CD8-positive, alpha-beta memory T cell (primary cell): ENCODE results near the gene L3MBTL2. TPM values are rescaled to one million over a fixed set of nuclear protein-coding genes. Genes with fewer than 3 reads are reported as not detected.

Experiments
- CTCF ChIA-PET: fragments of 350-600 bp; sonication (Branson Sonifier 250); formaldehyde crosslinking; loops from one replicate; lab custom pipeline; 2021; ENCODE audit warnings: antibody characterized with exemption; lab: Charles Lee
- POLR2A ChIA-PET: fragments of 350-600 bp; sonication (Branson Sonifier 250); formaldehyde crosslinking; loops from one replicate; lab custom pipeline; 2021; ENCODE audit warnings: antibody characterized with exemption; lab: Charles Lee
- DNase-seq, 5 donors: peaks; one replicate each; pipeline versions ENCODE4 v3.0.0 to v3.0.0-alpha.2; 2020 to 2022; ENCODE audit warnings: mixed read lengths in 1 of 5
- H3K27ac ChIP-seq: one replicate; pipeline ENCODE4 v1.7.0; 2013; ENCODE audit warnings: low read depth, mild to moderate bottlenecking, low read length, moderate library complexity
- H3K27me3 ChIP-seq: 2 replicates; pipeline ENCODE4 v1.7.0; 2013; ENCODE audit warnings: low read length, mild to moderate bottlenecking; ENCODE audit not compliant: insufficient read depth, poor library complexity, severe bottlenecking
- H3K36me3 ChIP-seq: 2 replicates; pipeline ENCODE4 v1.7.0; 2013; ENCODE audit warnings: mild to moderate bottlenecking, low read length, moderate library complexity; ENCODE audit not compliant: insufficient read depth
- H3K4me1 ChIP-seq: 2 replicates; pipeline ENCODE4 v1.7.0; 2013; ENCODE audit warnings: mild to moderate bottlenecking, low read length, moderate library complexity; ENCODE audit not compliant: insufficient read depth
- H3K4me3 ChIP-seq: 2 replicates; pipeline ENCODE4 v1.7.0; 2013; ENCODE audit warnings: mild to moderate bottlenecking, low read length
- H3K9me3 ChIP-seq: 2 replicates; pipeline ENCODE4 v1.7.0; 2013; ENCODE audit warnings: mild to moderate bottlenecking, low read length
- H3K27ac Mint-ChIP-seq, 8 donors: one replicate each; pipeline ENCODE4 v1.8.0; 2020 to 2021; ENCODE audit warnings: mixed read lengths in 8 of 8, mild to moderate bottlenecking in 6 of 8, inconsistent platforms in 3 of 8, moderate library complexity in 3 of 8
- H3K27me3 Mint-ChIP-seq, 2 donors: one replicate each; pipeline ENCODE4 v1.8.0; 2020 to 2021; ENCODE audit warnings: mixed read lengths in 2 of 2, mild to moderate bottlenecking in 1 of 2, moderate library complexity in 1 of 2
- H3K36me3 Mint-ChIP-seq, 3 donors: one replicate each; pipeline ENCODE4 v1.8.0; 2020 to 2021; ENCODE audit warnings: mixed read lengths in 3 of 3, inconsistent platforms in 1 of 3, mild to moderate bottlenecking in 1 of 3
- H3K4me1 Mint-ChIP-seq, 3 donors: one replicate each; pipeline ENCODE4 v1.8.0; 2020 to 2021; ENCODE audit warnings: mixed read lengths in 3 of 3, inconsistent platforms in 1 of 3, mild to moderate bottlenecking in 1 of 3
- H3K4me3 Mint-ChIP-seq, 7 donors: one replicate each; pipeline ENCODE4 v1.8.0; 2020 to 2021; ENCODE audit warnings: mixed read lengths in 7 of 7, mild to moderate bottlenecking in 6 of 7, moderate library complexity in 4 of 7, inconsistent platforms in 2 of 7
- H3K9me3 Mint-ChIP-seq, 5 donors: one replicate each; pipeline ENCODE4 v1.8.0; 2020 to 2022; ENCODE audit warnings: mixed read lengths in 5 of 5, mild to moderate bottlenecking in 3 of 5, moderate library complexity in 2 of 5, inconsistent platforms in 1 of 5
- polyA plus RNA-seq: library from polyadenylated mRNA; unstranded; fragments of 300-500 nt; fragmentation: Illumina TruSeq; gene quantifications from one replicate; pipeline ENCODE4 v1.2.3, GENCODE V29; 2021
- total RNA-seq, 2 experiments: library from RNA; stranded (reverse); gene quantifications; one replicate each; pipeline ENCODE4 v1.2.3, GENCODE V29; 2021

The L3MBTL2 gene
- total and polyA plus RNA-seq, 3 experiments from 2014 or later: 34.2 to 55.9 (median 54.4) TPM

DNA sequence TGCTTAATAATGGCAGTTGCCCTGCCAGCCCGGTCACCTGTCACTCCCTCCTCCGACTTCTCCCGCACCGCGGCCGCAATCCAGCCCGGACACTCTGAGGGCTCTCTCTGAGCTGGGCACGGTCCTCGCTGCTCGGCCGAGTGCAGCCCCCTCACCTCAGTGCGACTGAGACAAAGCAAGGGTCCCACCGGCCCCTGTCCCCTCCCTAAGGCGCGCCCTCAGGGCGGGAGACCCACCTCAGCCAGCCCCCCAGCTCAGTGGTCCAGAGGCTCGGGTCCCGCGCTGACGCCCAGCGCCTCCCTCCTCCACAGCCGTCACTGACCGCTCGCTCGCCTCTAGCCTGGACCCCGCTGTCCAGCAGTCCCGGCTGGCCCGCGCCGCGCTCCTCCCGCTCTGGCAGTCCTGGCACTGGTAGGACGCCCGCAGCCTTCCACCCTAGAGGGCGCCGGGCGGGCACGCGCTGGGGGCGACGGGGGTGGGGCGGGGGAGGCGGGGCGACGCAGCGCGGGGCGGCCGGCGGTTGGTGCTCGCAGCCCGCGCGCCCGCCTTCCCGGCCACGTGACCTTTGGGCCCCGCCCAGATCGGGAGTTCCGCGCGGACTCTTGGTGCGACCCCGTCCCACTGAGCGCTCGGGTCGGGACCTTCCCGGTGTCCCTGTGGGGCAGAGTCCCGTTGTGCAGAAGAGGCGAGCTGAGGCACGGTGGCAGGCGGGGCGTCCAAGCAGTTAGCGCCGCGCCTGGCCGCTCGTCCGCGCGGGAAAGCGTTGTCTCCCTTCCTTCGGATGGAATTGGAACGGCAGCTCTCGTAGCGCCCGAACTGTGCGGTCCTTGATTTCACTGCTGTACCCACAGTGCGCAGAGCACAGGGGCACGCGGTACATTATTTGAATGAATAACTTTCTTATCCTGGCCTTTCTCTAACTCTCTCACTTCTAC is 7.8 kb upstream of the L3MBTL2 start:
- Histone ChIP-seq H3K9me3 (no peaks in the 10 kb centered on the region), H3K27ac (no peak overlapping the region), H3K4me1 (peaks cover 10% of the 10 kb centered on the region), H3K4me3 (peak overlapping the region; percentile 93), H3K27me3 (no peaks in the 10 kb centered on the region), H3K36me3 (no peaks in the 10 kb centered on the region)
- Mint-ChIP-seq H3K9me3 (no peaks in the 10 kb centered on the region), H3K4me3 (peak overlapping the region; percentile 87 to 93 (median 92)), H3K36me3 (peaks cover 0 to 2% (median 0%) of the 10 kb centered on the region in 3 donors), H3K27ac (peak overlapping the region in 5 of 8 donors; percentile 6 to 87 (median 31)), H3K27me3 (no peaks in the 10 kb centered on the region), H3K4me1 (peaks cover 11 to 19% (median 14%) of the 10 kb centered on the region in 3 donors)
- CTCF ChIA-PET: interaction anchor here (1.5 kb wide), 1 partner anchor 40 kb away, joined by 7 read pairs; no protein-coding TSS in a partner anchor
- POLR2A ChIA-PET: no interaction called here
- DNase-seq: peak; percentile 74 to 87 (median 82)

DNA sequence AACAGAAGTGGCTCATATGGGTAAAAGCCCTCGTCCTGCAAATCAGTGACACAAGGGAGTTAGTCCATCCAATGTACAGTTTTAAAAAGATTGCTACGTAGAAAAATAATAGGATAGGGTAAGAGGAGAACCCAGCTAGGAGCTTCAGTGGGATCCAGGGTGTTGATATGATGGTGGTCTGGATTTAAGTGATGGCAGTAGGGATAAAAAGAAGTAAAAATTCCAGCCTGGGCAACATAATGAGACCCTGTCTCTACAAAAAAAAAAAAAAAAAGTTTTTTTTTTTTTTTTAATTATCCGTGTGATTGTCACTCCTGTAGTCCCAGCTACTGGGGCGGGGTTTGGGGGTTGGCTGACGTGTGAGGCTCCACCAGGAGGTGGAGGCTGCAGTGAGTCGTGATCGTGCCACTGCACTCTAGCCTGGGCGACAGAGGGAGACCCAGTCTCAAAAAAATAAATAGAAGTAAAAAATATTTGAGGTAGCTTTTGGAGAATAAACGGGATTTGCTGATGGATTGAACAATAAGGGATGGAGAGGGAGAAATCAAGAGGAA is 7.0 kb upstream of the L3MBTL2 start:
- Histone ChIP-seq H3K4me1 (peaks cover 10% of the 10 kb centered on the region), H3K4me3 (peak overlapping the region; percentile 93), H3K36me3 (no peaks in the 10 kb centered on the region), H3K9me3 (no peaks in the 10 kb centered on the region), H3K27me3 (no peaks in the 10 kb centered on the region), H3K27ac (no peak overlapping the region)
- ChIA-PET POLR2A (interaction anchor here (0.7 kb wide), 2 partner anchors 183 to 320 kb away, joined by 6 read pairs; partner anchors contain the start of gene TEF), CTCF (interaction anchor here (1.5 kb wide), 1 partner anchor 39 kb away, joined by 7 read pairs; no protein-coding TSS in a partner anchor)
- peaks cover 11 to 19% (median 14%) of the 10 kb centered on the region in 3 donors for H3K4me1 Mint-ChIP-seq
- H3K27ac Mint-ChIP-seq: peak overlapping the region in 5 of 8 donors; percentile 6 to 87 (median 31)
- H3K4me3 Mint-ChIP-seq: peak overlapping the region; percentile 87 to 93 (median 92)
- H3K36me3 Mint-ChIP-seq: peaks cover 0 to 2% (median 0%) of the 10 kb centered on the region in 3 donors
- DNase-seq: peak; percentile 15 to 73 (median 37)
- no peaks in the 10 kb centered on the region for H3K9me3 Mint-ChIP-seq
- H3K27me3 Mint-ChIP-seq: no peaks in the 10 kb centered on the region

DNA sequence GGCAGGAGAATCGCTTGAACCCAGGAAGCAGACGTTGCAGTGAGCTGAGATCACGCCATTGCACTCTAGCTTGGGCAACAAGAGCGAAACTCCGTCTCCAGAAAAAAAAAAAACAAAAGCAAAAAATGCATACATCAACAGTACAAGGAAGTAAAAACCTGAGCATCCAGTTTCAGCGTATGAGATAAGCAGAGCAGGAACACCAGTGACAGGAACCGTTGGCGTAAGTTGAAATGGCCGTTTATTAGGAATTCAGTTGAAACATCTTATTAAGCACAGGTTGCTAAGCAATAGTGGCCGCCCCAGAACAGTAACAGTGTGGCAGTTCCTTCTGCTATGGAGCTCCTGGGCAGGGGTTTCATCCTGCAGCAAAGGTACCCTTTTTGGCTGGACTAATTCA is 4.0 kb upstream of the L3MBTL2 start:
- no peak for DNase-seq
- Mint-ChIP-seq H3K9me3 (no peaks in the 10 kb centered on the region), H3K27ac (no peak overlapping the region), H3K36me3 (peaks cover 0 to 9% (median 4%) of the 10 kb centered on the region in 3 donors), H3K4me1 (peaks cover 30 to 36% (median 35%) of the 10 kb centered on the region in 3 donors), H3K4me3 (no peak overlapping the region), H3K27me3 (peaks cover 5 to 9% of the 10 kb centered on the region in 2 donors)
- ChIA-PET CTCF (no interaction called here), POLR2A (interaction anchor here (0.7 kb wide), 1 partner anchor 1849 kb away, joined by 4 read pairs; no protein-coding TSS in a partner anchor)
- Histone ChIP-seq H3K9me3 (no peaks in the 10 kb centered on the region), H3K27me3 (no peaks in the 10 kb centered on the region), H3K4me1 (peaks cover 19% of the 10 kb centered on the region), H3K4me3 (no peak overlapping the region), H3K27ac (no peak overlapping the region), H3K36me3 (no peaks in the 10 kb centered on the region)

DNA sequence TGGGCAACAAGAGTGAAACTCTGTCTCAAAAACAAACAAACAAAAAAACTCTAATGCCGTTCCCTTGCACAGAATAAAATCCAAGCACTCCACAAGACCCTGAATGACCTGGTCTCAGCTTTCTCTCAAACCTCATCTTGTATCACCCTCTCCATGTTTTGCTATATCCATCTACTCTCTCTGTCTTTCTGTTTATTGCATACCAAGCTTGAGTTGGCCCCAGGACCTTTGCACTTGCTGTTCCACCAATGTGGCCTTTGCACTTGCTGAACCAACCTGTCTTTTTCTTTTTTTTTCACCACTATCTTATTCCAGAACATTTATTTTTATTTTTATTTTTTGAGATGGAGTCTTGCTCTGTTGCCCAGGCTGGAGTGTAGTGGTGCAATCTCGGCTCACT is 2.0 kb upstream of the L3MBTL2 start:
- POLR2A ChIA-PET: no interaction called here

DNA sequence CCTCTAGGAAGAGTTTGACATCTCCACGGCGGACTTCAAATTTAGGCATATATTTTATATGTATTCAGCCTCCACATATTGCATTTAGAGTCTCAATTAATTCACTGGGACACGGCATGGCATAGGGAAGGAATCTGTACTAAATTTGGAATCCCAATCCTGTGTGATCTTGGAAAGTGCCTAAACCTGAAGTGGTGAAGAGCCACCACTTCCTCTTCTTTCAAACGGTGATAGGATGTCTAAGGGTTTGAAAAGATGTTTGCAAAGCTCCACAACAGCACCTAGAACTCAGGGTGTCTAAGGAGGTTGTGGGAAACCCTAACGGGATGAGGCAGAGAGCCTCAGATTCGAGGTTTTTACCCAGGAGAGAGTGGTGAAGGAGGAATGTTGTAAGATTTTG is 1.0 kb upstream of the L3MBTL2 start:
- Histone ChIP-seq H3K27me3 (no peaks in the 10 kb centered on the region), H3K36me3 (no peaks in the 10 kb centered on the region), H3K9me3 (no peaks in the 10 kb centered on the region), H3K4me3 (no peak overlapping the region), H3K4me1 (peaks cover 11% of the 10 kb centered on the region), H3K27ac (no peak overlapping the region)
- POLR2A ChIA-PET: no interaction called here
- peak overlapping the region in 4 of 8 donors; percentile 33 to 88 (median 73) for H3K27ac Mint-ChIP-seq
- peak overlapping the region in 6 of 7 donors; percentile 28 to 67 (median 46) for H3K4me3 Mint-ChIP-seq
- H3K4me1 Mint-ChIP-seq: peaks cover 24 to 43% (median 39%) of the 10 kb centered on the region in 3 donors
- CTCF ChIA-PET: no interaction called here
- peaks cover 5 to 9% of the 10 kb centered on the region in 2 donors for H3K27me3 Mint-ChIP-seq
- no peak for DNase-seq
- peaks cover 0 to 14% (median 4%) of the 10 kb centered on the region in 3 donors for H3K36me3 Mint-ChIP-seq
- H3K9me3 Mint-ChIP-seq: no peaks in the 10 kb centered on the region

More for the DNA sequence above, 2.0 kb upstream of the L3MBTL2 start:
- Histone ChIP-seq H3K4me1 (peaks cover 16% of the 10 kb centered on the region), H3K27me3 (no peaks in the 10 kb centered on the region), H3K4me3 (no peak overlapping the region), H3K36me3 (no peaks in the 10 kb centered on the region), H3K9me3 (no peaks in the 10 kb centered on the region), H3K27ac (no peak overlapping the region)
- Mint-ChIP-seq H3K27ac (no peak overlapping the region), H3K9me3 (no peaks in the 10 kb centered on the region), H3K4me3 (peak overlapping the region in 1 of 7 donors; percentile 72), H3K4me1 (peaks cover 29 to 44% (median 37%) of the 10 kb centered on the region in 3 donors), H3K27me3 (peaks cover 5 to 9% of the 10 kb centered on the region in 2 donors), H3K36me3 (peaks cover 0 to 10% (median 4%) of the 10 kb centered on the region in 3 donors)
- CTCF ChIA-PET: no interaction called here
- no peak for DNase-seq

DNA sequence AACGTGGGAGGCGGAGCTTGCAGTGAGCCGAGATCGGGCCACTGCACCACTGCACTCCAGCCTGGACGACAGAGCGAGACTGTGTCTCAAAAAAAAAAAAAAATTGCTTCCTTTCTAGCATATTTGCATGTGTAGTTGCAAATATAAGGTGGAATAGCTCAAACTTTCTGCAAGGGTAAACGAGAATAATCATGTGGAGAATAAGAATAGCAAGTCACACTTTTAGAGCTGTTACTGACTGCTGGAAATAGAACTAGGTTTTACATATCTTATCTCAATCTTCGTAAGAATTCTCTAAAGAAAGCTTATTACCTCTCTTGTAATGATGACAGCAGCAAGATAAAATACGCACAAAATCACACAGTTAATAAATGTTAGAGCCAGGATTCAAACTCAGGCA is 1.6 kb downstream of the L3MBTL2 start:
- DNase-seq: no peak
- Mint-ChIP-seq H3K9me3 (no peaks in the 10 kb centered on the region), H3K27ac (peak overlapping the region in 4 of 8 donors; percentile 40 to 77 (median 61)), H3K36me3 (peaks cover 8 to 31% (median 8%) of the 10 kb centered on the region in 3 donors), H3K27me3 (peaks cover 5 to 9% of the 10 kb centered on the region in 2 donors), H3K4me1 (peaks cover 29 to 49% (median 43%) of the 10 kb centered on the region in 3 donors), H3K4me3 (peak overlapping the region; percentile 52 to 79 (median 66))
- H3K9me3 ChIP-seq: no peaks in the 10 kb centered on the region
- peaks cover 11% of the 10 kb centered on the region for H3K4me1 ChIP-seq
- H3K4me3 ChIP-seq: no peak overlapping the region
- ChIA-PET CTCF (interaction anchor here (1.2 to 1.8 kb wide), 2 partner anchors 16 to 31 kb away, joined by 3 to 13 read pairs; no protein-coding TSS in a partner anchor), POLR2A (interaction anchor here (0.6 to 1.3 kb wide), 3 partner anchors 173 to 256 kb away, joined by 3 to 7 read pairs (median 4); partner anchors contain the start of gene RBX1)
- H3K27ac ChIP-seq: no peak overlapping the region
- H3K36me3 ChIP-seq: peaks cover 5% of the 10 kb centered on the region
- no peaks in the 10 kb centered on the region for H3K27me3 ChIP-seq

DNA sequence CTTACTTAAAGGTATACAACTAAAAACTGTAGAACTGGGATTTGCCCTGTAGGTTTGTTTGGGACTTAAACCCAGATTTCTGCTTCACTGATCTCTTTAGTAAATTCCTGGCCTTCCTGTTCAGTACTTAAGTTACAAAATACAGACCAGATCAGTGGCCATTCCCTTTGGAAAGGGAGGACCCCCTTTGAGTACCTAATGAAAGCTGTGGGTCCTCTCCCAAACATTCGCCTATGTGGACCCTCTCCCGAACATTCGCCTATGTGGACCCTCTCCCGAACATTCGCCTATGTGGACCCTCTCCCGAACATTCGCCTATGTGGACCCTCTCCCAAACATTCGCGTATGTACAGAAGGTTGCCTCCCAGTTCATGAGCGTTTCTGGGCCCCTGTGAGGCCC is 10.3 kb downstream of the L3MBTL2 start:
- H3K4me1 ChIP-seq: peaks cover 11% of the 10 kb centered on the region
- Mint-ChIP-seq H3K36me3 (peaks cover 4 to 63% (median 16%) of the 10 kb centered on the region in 3 donors), H3K4me1 (peaks cover 12 to 22% (median 13%) of the 10 kb centered on the region in 3 donors), H3K27me3 (no peaks in the 10 kb centered on the region), H3K27ac (no peak overlapping the region), H3K9me3 (no peaks in the 10 kb centered on the region), H3K4me3 (no peak overlapping the region)
- peaks cover 22% of the 10 kb centered on the region for H3K36me3 ChIP-seq
- no peaks in the 10 kb centered on the region for H3K27me3 ChIP-seq
- no peaks in the 10 kb centered on the region for H3K9me3 ChIP-seq
- no peak overlapping the region for H3K27ac ChIP-seq
- POLR2A ChIA-PET: no interaction called here
- DNase-seq: no peak
- H3K4me3 ChIP-seq: no peak overlapping the region
- CTCF ChIA-PET: interaction anchor here (1.1 kb wide), 1 partner anchor 22 kb away, joined by 3 read pairs; no protein-coding TSS in a partner anchor
